K562 (cell line): Measurements from ENCODE around the gene PRKCB. TPM values are rescaled to one million over a fixed set of nuclear protein-coding genes. Genes with fewer than 3 reads are reported as not detected.

Experiments used
- ATAC-seq: fragments of 200-7000 bp; cut with Tn5 transposase; 3 replicates; pipeline ENCODE4 v1.9.1; 2020; ENCODE audit warnings: moderate library complexity
- BruUV-seq: library from RNA; stranded (reverse); fragments of 400-500 nt; replicated peaks from 2 replicates; lab custom pipeline; 2021; lab: Mats Ljungman, UMichigan
- CTCF ChIA-PET: fragments of 300-600 bp; formaldehyde crosslinking; extraction: SDS; loops from one replicate; lab custom pipeline; 2021; ENCODE audit warnings: low intra/inter-chr PET ratio; lab: Yijun Ruan, JAX
- POLR2A ChIA-PET: fragments of 300-600, 350-650 bp; sonication (Branson Sonifier 250); formaldehyde crosslinking; extraction: SDS; loops from one replicate; lab custom pipeline; 2021; ENCODE audit warnings: antibody characterized with exemption, inconsistent platforms; lab: Yijun Ruan, JAX
- DNase-seq, 4 experiments: peaks; one replicate each; pipeline versions ENCODE4 v3.0.0 to v3.0.0-alpha.2; 2011 to 2018; ENCODE audit warnings: low spot score in 3 of 4, mixed read lengths in 3 of 4; ENCODE audit errors: extremely low read depth in 1 of 4
- FAIRE-seq: peaks from 2 replicates; lab custom pipeline; 2011; peaks lifted over from hg19 to GRCh38; lab: Jason Lieb, UNC
- H2AFZ ChIP-seq: 2 replicates; pipeline ENCODE4 v1.6.0; 2011; ENCODE audit warnings: low read depth, low read length, control low read depth, inconsistent platforms
- H3K27ac ChIP-seq: fragments of 200-600 bp; 3 replicates; pipeline ENCODE4 v1.8.0; 2011; ENCODE audit warnings: low read depth, mild to moderate bottlenecking, control low read depth, inconsistent platforms, low read length, moderate library complexity, mixed read lengths; ENCODE audit errors: extremely low read depth
- H3K27me3 ChIP-seq, 2 experiments: fragments of 300-600 bp in 1 of 2; 2 replicates in 1 of 2; 3 replicates in 1 of 2; pipeline versions ENCODE4 v1.6.0 to v1.8.0; 2011; ENCODE audit warnings: inconsistent platforms in 2 of 2, low read length in 2 of 2, mild to moderate bottlenecking in 1 of 2, mixed read lengths in 1 of 2, moderate library complexity in 1 of 2; ENCODE audit not compliant: control insufficient read depth in 2 of 2, insufficient read depth in 2 of 2
- H3K36me3 ChIP-seq: fragments of 300-600 bp; 3 replicates; pipeline ENCODE4 v1.8.0; 2011; ENCODE audit warnings: mild to moderate bottlenecking, low read length, inconsistent platforms; ENCODE audit not compliant: control insufficient read depth, insufficient read depth
- H3K4me1 ChIP-seq, 2 experiments: fragments of 200-600 bp in 1 of 2; replicated peaks in 1 of 2; 2 replicates in 1 of 2; 3 replicates in 1 of 2; pipeline versions ENCODE4 v1.5.1 to v1.8.0; 2011; ENCODE audit warnings: inconsistent platforms in 2 of 2, low read length in 2 of 2, mild to moderate bottlenecking in 1 of 2, mixed read lengths in 1 of 2, moderate library complexity in 1 of 2; ENCODE audit not compliant: control insufficient read depth in 2 of 2, insufficient read depth in 2 of 2
- H3K4me2 ChIP-seq: 2 replicates; pipeline ENCODE4 v1.6.1; 2011; ENCODE audit warnings: low read length, control low read depth, inconsistent platforms, mixed read lengths; ENCODE audit not compliant: insufficient read depth
- H3K4me3 ChIP-seq: fragments of 200-600 bp; sonication (generic), shearing (Covaris generic); 2 replicates; pipeline ENCODE4 v1.5.1; 2016; ENCODE audit warnings: control low read depth, inconsistent platforms
- H3K79me2 ChIP-seq: fragments of 200-600 bp; 3 replicates; pipeline ENCODE4 v1.8.0; 2011; ENCODE audit warnings: low read length, inconsistent platforms; ENCODE audit not compliant: control insufficient read depth, insufficient read depth
- H3K9ac ChIP-seq, 2 experiments: 2 replicates each; pipeline versions ENCODE4 v1.6.0 to v1.6.1; 2011; ENCODE audit warnings: low read depth in 2 of 2, low read length in 2 of 2, control low read depth in 1 of 2, inconsistent platforms in 1 of 2, mild to moderate bottlenecking in 1 of 2, mixed read lengths in 1 of 2; ENCODE audit not compliant: insufficient read depth in 1 of 2
- H3K9me1 ChIP-seq: one replicate; pipeline ENCODE4 v1.6.0; 2011; ENCODE audit warnings: inconsistent platforms, mild to moderate bottlenecking, low read length, moderate library complexity; ENCODE audit not compliant: control insufficient read depth, insufficient read depth
- H3K9me3 ChIP-seq: replicated peaks from 2 replicates; pipeline ENCODE4 v1.5.1; 2011; ENCODE audit warnings: low read depth, low read length, inconsistent platforms; ENCODE audit not compliant: control insufficient read depth, insufficient read depth
- H4K20me1 ChIP-seq: replicated peaks from 2 replicates; pipeline ENCODE4 v1.6.1; 2011; ENCODE audit warnings: low read length, inconsistent platforms, mixed read lengths; ENCODE audit not compliant: control insufficient read depth, insufficient read depth
- ARHGAP35 ChIP-seq: fragments of 450-650 bp; IDR thresholded peaks from 2 replicates; pipeline ENCODE4 v1.6.1; 2018; ENCODE audit not compliant: partially characterized antibody
- ATF1 ChIP-seq, 2 experiments: fragments of 450-650 bp in 1 of 2; IDR thresholded peaks; 2 replicates each; pipeline ENCODE4 v1.6.1; 2016; ENCODE audit warnings: missing compliant biosample characterization in 1 of 2, missing genetic modification characterization in 1 of 2
- CEBPB ChIP-seq: fragments of 450-650 bp; IDR thresholded peaks from 2 replicates; pipeline ENCODE4 v1.6.1; 2016; ENCODE audit warnings: missing genetic modification characterization, missing compliant biosample characterization
- CEBPG ChIP-seq, 3 experiments: fragments of 200-800 bp in 1 of 3; sonication (Bioruptor generic) in 1 of 3; sonication (generic) in 1 of 3; formaldehyde crosslinking in 1 of 3; IDR thresholded peaks in 2 of 3; conservative IDR thresholded peaks in 1 of 3; 2 replicates each; pipeline versions ENCODE4 v1.6.1 to v1.8.0; 2016 to 2022; ENCODE audit warnings: missing compliant biosample characterization in 2 of 3, missing genetic modification characterization in 2 of 3, mild to moderate bottlenecking in 1 of 3, missing genetic modification reagents in 1 of 3
- TCF7L2 ChIP-seq: fragments of 150-350 bp; IDR thresholded peaks from 2 replicates; pipeline ENCODE4 v1.6.1; 2016; ENCODE audit warnings: low read depth, mild to moderate bottlenecking, low read length, moderate library complexity
- WGBS: fragments of 100-300 bp; shearing (Covaris generic); methylation state at CpG from one replicate; pipeline ENCODE4 v1.1.6; 2016; ENCODE audit warnings: low coverage, mixed read lengths; ENCODE audit not compliant: insufficient coverage; ENCODE audit errors: missing lambda C conversion rate; 5-methylcytosine and 5-hydroxymethylcytosine counted together
- in situ Hi-C: fragments of 300-500 bp; cut with MboI; formaldehyde crosslinking; loops from 4 replicates; pipeline ENCODE4 v1.15.0; 2018; ENCODE audit warnings: inconsistent platforms, mixed read lengths
- intact Hi-C: fragments of 100-400 bp; cut with micrococcal nuclease; formaldehyde crosslinking; loops from 2 replicates; pipeline ENCODE4 v1.14.2; 2022
- polyA plus RNA-seq, 8 experiments: library from polyadenylated mRNA; depleted of rRNA in 4 of 8; stranded (reverse) in 5 of 8; unstranded in 3 of 8; fragments of >200 nt; fragmentation: Nextera tagmentation in 2 of 8; fragmentation: Illumina TruSeq in 1 of 8; extraction: Ambion mirVana in 2 of 8; extraction: Trizol in 1 of 8; gene quantifications; 2 replicates each; pipeline versions ENCODE4 v1.2.1 to v1.2.3, GENCODE V29; 2011 to 2014; ENCODE audit warnings: inconsistent platforms in 1 of 8, missing spikeins in 1 of 8
- total RNA-seq, 7 experiments: library from RNA; depleted of rRNA in 6 of 7; stranded (reverse); fragments of >200 nt in 6 of 7; fragmentation: Illumina TruSeq in 2 of 7; extraction: Trizol in 2 of 7; gene quantifications; 2 replicates each; pipeline versions ENCODE4 v1.2.1 to v1.2.3, GENCODE V29; 2011 to 2021; ENCODE audit warnings: low replicate concordance in 1 of 7
- TF ChIP-seq, protein P1 (sequence below), 2 experiments: IDR thresholded peaks in 1 of 2; conservative IDR thresholded peaks in 1 of 2; 2 replicates each; pipeline ENCODE4 v1.6.1; 2016; ENCODE audit warnings: low read depth in 2 of 2, mild to moderate bottlenecking in 1 of 2, missing compliant biosample characterization in 1 of 2, missing genetic modification characterization in 1 of 2, moderate library complexity in 1 of 2

The PRKCB gene
- total and polyA plus RNA-seq, 9 of the 15 experiments (the other 6 are each of a cell fraction or from before 2014, with no cell fraction given) = 49.9 to 276 (median 148) TPM

DNA sequence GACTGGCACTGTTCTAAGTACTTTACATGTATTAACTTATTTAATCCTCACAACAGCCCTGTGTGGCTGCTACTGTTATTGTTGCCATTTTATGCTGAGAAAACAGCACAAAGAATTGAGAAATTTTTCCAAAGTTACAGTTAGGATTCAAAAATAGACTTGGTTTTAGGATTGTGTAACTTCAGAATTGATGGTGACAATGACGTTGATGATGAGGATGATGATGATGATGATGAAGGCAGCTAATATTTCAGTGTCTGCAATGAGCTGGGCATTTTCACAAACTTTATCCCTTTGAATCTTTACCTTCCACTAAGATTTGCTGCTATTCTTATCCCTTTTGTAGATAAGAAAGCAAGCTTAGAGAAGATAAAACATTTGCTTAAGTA lies 22.1 kb downstream of the PRKCB start:
- Histone ChIP-seq H3K9me1 (peaks cover 20% of the 10 kb centered on the region), H3K9me3 (no peaks in the 10 kb centered on the region), H3K9ac (no peak overlapping the region), H3K27me3 (no peaks in the 10 kb centered on the region), H3K27ac (no peak overlapping the region), H3K4me1 (peaks cover 26 to 74% of the 10 kb centered on the region in 2 experiments), H2AFZ (no peak overlapping the region), H3K36me3 (peaks cover 62% of the 10 kb centered on the region), H3K79me2 (peaks cover 100% of the 10 kb centered on the region), H3K4me2 (no peak overlapping the region; the same call in 1 of the 2 replicates), H3K4me3 (no peak overlapping the region)
- ChIA-PET CTCF (no interaction called here), POLR2A (interaction anchor here (1.1 to 1.9 kb wide), 3 partner anchors 11 to 66 kb away, joined by 4 to 8 read pairs (median 6); no protein-coding TSS in a partner anchor)
- no peak for FAIRE-seq
- intact Hi-C loops = no loop called here
- no peak for DNase-seq
- WGBS = 6% methylated on average over 1 of the region's 1 CpG
- no peak for ATAC-seq
- no peak for TF ChIP-seq ATF1 (CRISPR knock-in tag; IDR thresholded peaks at IDR 0.05)
- TF ChIP-seq ATF1 (tag; IDR thresholded peaks at IDR 0.05) = peak; percentile 24; the same call in 1 of the 2 replicates
- TF ChIP-seq, protein P1, sequence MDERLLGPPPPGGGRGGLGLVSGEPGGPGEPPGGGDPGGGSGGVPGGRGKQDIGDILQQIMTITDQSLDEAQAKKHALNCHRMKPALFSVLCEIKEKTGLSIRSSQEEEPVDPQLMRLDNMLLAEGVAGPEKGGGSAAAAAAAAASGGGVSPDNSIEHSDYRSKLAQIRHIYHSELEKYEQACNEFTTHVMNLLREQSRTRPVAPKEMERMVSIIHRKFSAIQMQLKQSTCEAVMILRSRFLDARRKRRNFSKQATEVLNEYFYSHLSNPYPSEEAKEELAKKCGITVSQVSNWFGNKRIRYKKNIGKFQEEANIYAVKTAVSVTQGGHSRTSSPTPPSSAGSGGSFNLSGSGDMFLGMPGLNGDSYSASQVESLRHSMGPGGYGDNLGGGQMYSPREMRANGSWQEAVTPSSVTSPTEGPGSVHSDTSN (CRISPR knock-in tag; IDR thresholded peaks at IDR 0.05; ENCODE audit: low read depth) = no peak
- TF ChIP-seq, protein P1 (tag; conservative IDR thresholded peaks at IDR 0.05; ENCODE audit: low read depth) = 0 out of 2 replicates have a peak, but pooled peaks have one; percentile 6
- peak; percentile 25; the same call in 1 of the 2 replicates for TF ChIP-seq CEBPB (tag)
- TF ChIP-seq TCF7L2 = no peak
- no peak for TF ChIP-seq ARHGAP35
- TF ChIP-seq CEBPG (CRISPR knock-in tag; IDR thresholded peaks at IDR 0.05) = no peak
- peak; percentile 18 to 45; a peak in 1 of 4 replicates for TF ChIP-seq CEBPG (tag; conservative IDR thresholded peaks at IDR 0.05 in 1 of 2, IDR thresholded peaks at IDR 0.05 in 1 of 2)
- TF ChIP-seq, all 486 proteins: peak for 4
- H4K20me1 ChIP-seq = peaks cover 66% of the 10 kb centered on the region
- BruUV-seq = no TSS peak
- in situ Hi-C loops = no loop called here
